Measurements from ENCODE around the gene SLC39A5. TPM values are rescaled to one million over a fixed set of nuclear protein-coding genes. Genes with fewer than 3 reads are reported as not detected.

SLC39A5 gene
- total RNA-seq, 1 experiment from 2014 or later = not detected

- Mint-ChIP-seq H3K9me3 (ENCODE audit: unreplicated experiment) (no peaks in the 10 kb centered on the region), H3K4me1 (ENCODE audit: insufficient read depth, unreplicated experiment) (peaks cover 38% of the 10 kb centered on the region), H3K27ac (ENCODE audit: low read depth, unreplicated experiment) (peak overlapping the region; percentile 85), H3K27me3 (ENCODE audit: insufficient read depth, unreplicated experiment) (no peaks in the 10 kb centered on the region), H3K4me3 (ENCODE audit: unreplicated experiment) (peak overlapping the region; percentile 85), H3K36me3 (ENCODE audit: insufficient read depth, unreplicated experiment) (peaks cover 42% of the 10 kb centered on the region)
- intact Hi-C loops (cut with micrococcal nuclease) = loop anchor here (1.0 kb wide), 1 partner anchor 62 kb away; no protein-coding TSS in a partner anchor
- POLR2A ChIA-PET = interaction anchor here (0.7 to 7.9 kb wide), 21 partner anchors 8 to 261 kb away, joined by 3 to 140 read pairs (median 6); partner anchors contain the start of genes CS, ESYT1, MYL6 and MYL6B
- BruUV-seq (replicated peaks) = no TSS peak
- TF ChIP-seq CTCF (IDR thresholded peaks at IDR 0.05; ENCODE audit: unreplicated experiment) = no peak
- CTCF ChIA-PET = interaction anchor here (0.5 to 6.6 kb wide), 12 partner anchors 11 to 510 kb away, joined by 3 to 83 read pairs (median 9); partner anchors contain the start of genes ESYT1 and ZC3H10
- no peak for DNase-seq (ENCODE audit: unreplicated experiment)
Measured at GRCh38 chr12:56188778-56189098, 41.1 kb upstream of the SLC39A5 start.

- peak; percentile 75 for TF ChIP-seq CTCF (IDR thresholded peaks at IDR 0.05; ENCODE audit: unreplicated experiment)
- peak within 1 kb of the TSS; percentile 93 for H3K27ac Mint-ChIP-seq (ENCODE audit: low read depth, unreplicated experiment)
- intact Hi-C loops (cut with micrococcal nuclease) = loop anchor here (1.0 kb wide), 1 partner anchor 63 kb away; no protein-coding TSS in a partner anchor
- no TSS peak for BruUV-seq (replicated peaks)
- H3K4me3 Mint-ChIP-seq (ENCODE audit: unreplicated experiment) = peak within 1 kb of the TSS; percentile 85
- H3K4me1 Mint-ChIP-seq (ENCODE audit: insufficient read depth, unreplicated experiment) = peaks cover 38% of the 10 kb centered on the region
- POLR2A ChIA-PET = interaction anchor here (0.6 to 7.9 kb wide), 35 partner anchors 9 to 406 kb away, joined by 3 to 140 read pairs (median 6); partner anchors contain the start of genes CNPY2, COQ10A, CS and ESYT1
- H3K36me3 Mint-ChIP-seq (ENCODE audit: insufficient read depth, unreplicated experiment) = peaks cover 37% of the 10 kb centered on the region
- DNase-seq (ENCODE audit: unreplicated experiment) = peak; percentile 87
- H3K27me3 Mint-ChIP-seq (ENCODE audit: insufficient read depth, unreplicated experiment) = no peaks in the 10 kb centered on the region
- CTCF ChIA-PET = interaction anchor here (0.5 to 6.6 kb wide), 37 partner anchors 11 to 1882 kb away, joined by 3 to 83 read pairs (median 4); partner anchors contain the start of genes APOF, ESYT1, RNF41 and ZC3H10
- H3K9me3 Mint-ChIP-seq (ENCODE audit: unreplicated experiment) = no peaks in the 10 kb centered on the region
Measured at GRCh38 chr12:56189099-56189917, 40.5 kb upstream of the SLC39A5 start, which contains the start of gene SMARCC2. Gene SMARCC2, minus strand, starts transcription at chr12:56189483. Its CDS starts 22 bp downstream, at chr12:56189461.

- no peak for TF ChIP-seq CTCF (IDR thresholded peaks at IDR 0.05; ENCODE audit: unreplicated experiment)
- POLR2A ChIA-PET = interaction anchor here (0.6 to 7.9 kb wide), 32 partner anchors 9 to 407 kb away, joined by 3 to 140 read pairs (median 6); partner anchors contain the start of genes CNPY2, COQ10A, CS and ESYT1
- intact Hi-C loops (cut with micrococcal nuclease) = loop anchor here (1.0 to 10.0 kb wide), 4 partner anchors 64 to 455 kb away; partner anchors contain the start of gene ZC3H10
- Mint-ChIP-seq H3K36me3 (ENCODE audit: insufficient read depth, unreplicated experiment) (peaks cover 31% of the 10 kb centered on the region), H3K4me1 (ENCODE audit: insufficient read depth, unreplicated experiment) (peaks cover 38% of the 10 kb centered on the region), H3K27me3 (ENCODE audit: insufficient read depth, unreplicated experiment) (no peaks in the 10 kb centered on the region), H3K9me3 (ENCODE audit: unreplicated experiment) (no peaks in the 10 kb centered on the region), H3K4me3 (ENCODE audit: unreplicated experiment) (peak overlapping the region; percentile 85), H3K27ac (ENCODE audit: low read depth, unreplicated experiment) (peak overlapping the region; percentile 93)
- no TSS peak for BruUV-seq (replicated peaks)
- CTCF ChIA-PET = interaction anchor here (0.5 to 6.6 kb wide), 37 partner anchors 12 to 1882 kb away, joined by 3 to 83 read pairs (median 4); partner anchors contain the start of genes APOF, ESYT1, RNF41 and ZC3H10
- peak; percentile 90 for DNase-seq (ENCODE audit: unreplicated experiment)
Measured at GRCh38 chr12:56189918-56190694, 39.7 kb upstream of the SLC39A5 start.

Measured in MCF 10A (cell line).